Globus pallidus (tissue), 1 donor: Measurements from ENCODE around the gene HEPH.
A peak's percentile ranks its signal among the peaks of the same experiment; 100 is the strongest.
"Not testable (repeated sequence)": the region's sequence is repeated elsewhere in the genome, so short reads cannot be mapped to it uniquely, and the experiment has no call there.

Experiments used
- DNase-seq: peaks from one replicate; pipeline ENCODE4 v3.0.0-alpha.2; 2015; ENCODE audit warnings: low spot score

The HEPH gene

DNA sequence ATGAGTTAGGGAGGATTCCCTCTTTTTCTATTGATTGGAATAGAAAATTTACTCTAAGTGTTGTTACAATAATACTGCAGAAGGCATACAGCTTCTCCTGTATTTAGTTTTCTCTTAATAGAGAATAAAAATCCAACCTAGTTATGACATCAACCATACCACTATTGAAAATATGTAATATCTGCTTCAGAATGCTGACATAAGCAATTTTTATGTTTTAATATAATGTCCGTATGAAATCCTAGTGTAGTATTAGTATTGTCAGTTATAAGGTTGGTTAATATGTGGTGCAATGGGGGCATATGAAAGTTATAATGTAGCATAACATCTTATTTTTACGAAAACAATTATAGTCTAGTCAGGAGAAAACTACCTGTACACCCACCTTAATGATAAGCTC, 68.2 kb downstream of the HEPH start:
- no peak for DNase-seq

DNA sequence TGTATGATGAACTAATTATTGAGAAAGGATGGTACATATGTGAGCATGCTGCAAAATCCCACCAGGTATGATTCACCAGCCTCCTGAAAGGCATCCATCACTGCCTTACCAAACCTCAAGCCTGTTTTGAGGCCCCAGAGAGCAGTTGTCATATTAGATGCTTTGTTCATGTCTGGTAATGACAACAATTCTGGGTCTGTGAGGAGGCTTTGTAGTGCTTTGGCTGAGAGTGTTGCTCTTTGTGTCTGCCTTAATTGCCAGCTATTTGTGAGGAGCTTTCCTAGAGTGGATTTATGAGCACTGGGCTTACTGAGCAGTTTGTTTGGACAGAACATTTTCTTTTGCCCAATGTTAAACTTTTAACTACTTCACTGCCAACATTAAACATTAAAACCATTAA, 69.2 kb downstream of the HEPH start:
- peak; percentile 59 for DNase-seq

DNA sequence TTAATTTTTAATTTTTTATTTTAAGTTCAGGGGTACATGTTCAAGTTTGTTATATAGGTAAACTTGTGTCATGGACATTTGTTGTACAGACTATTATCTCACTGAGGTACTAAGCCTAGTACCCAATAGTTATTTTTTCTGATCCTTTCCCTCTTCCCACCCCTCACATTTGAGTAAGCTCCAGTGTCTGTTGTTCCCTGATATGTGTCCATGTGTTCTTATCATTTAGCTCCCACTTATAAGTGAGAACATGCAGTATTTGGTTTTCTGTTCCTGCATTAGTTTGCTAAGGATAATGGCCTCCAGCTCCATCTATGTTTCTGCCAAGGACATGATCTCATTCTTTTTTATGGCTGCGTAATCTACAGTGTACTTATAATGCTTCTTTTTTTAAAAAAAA, 69.9 kb downstream of the HEPH start:
- not testable (repeated sequence) for DNase-seq

DNA sequence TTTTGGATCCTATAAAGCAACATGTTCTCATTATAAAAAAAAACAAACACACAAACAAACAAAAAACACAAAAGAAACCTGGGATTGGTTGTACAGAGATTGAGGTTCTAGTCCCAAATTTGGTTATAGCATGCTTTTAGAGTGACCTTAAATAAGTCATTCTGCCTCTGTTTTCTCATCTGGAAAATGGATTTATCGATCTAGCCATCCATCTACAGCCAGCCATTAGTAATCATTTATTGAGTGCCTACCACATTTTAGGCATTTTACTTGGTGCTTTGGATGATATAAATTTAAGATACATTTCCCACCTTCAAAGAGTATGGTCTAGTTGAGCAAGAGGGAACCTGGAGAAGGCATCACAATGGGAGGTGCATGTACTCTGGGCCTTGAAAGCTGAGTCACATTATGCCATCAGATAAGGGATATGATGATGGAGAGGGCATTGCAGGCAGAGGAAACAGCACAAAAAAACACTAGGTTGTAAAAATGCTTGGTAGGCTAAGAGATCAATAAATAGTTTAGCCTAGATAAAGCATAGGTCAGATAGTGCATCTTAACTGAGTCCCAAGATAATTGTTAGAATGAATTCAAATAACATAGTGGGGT, 91.4 kb downstream of the HEPH start:
- no peak for DNase-seq

DNA sequence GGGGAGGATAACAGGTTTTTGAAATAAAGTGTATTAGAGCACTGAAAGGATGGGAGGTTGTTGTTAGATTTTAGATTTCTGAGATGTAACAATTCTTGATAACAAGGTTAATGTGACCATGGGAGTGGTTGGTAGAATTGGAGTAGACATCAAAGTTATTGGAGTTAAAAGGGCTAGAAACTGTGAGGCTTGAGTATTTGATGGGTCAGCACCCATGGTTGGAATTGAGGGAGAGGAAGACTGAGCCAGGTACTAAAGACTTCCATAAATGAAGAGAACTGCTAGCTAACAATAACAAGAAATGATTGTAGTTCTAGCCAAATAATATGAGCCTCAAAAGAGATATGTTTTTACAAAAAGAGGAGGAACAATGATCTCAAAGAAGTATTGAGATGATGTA, 98.8 kb downstream of the HEPH start:
- no peak for DNase-seq
